HG03460 (cell line): ENCODE measurements around the gene EPB41L4A.
"Not testable (repeated sequence)": the region's sequence is repeated elsewhere in the genome, so short reads cannot be mapped to it uniquely, and the experiment has no call there.

Experiments used
- ATAC-seq: cut with Tn5 transposase; IDR thresholded peaks from one replicate; pipeline ENCODE4 v1.9.1; 2021; ENCODE audit not compliant: unreplicated experiment

Gene EPB41L4A

GRCh38 chr5:112263469-112263868, 155.6 kb downstream of the EPB41L4A start:
- ATAC-seq: no peak

GRCh38 chr5:112258571-112258970, 160.5 kb downstream of the EPB41L4A start:
- no peak for ATAC-seq

- ATAC-seq: no peak
Observed at GRCh38 chr5:112257976-112258375, 161.1 kb downstream of the EPB41L4A start.

GRCh38 chr5:112257005-112257404, 162.1 kb downstream of the EPB41L4A start:
- ATAC-seq: no peak

GRCh38 chr5:112254303-112254702, 164.8 kb downstream of the EPB41L4A start:
- ATAC-seq: no peak

- no peak for ATAC-seq
Observed at GRCh38 chr5:112253478-112254250, 165.4 kb downstream of the EPB41L4A start.

- no peak for ATAC-seq
Observed at GRCh38 chr5:112250551-112250950, 168.5 kb downstream of the EPB41L4A start.

DNA sequence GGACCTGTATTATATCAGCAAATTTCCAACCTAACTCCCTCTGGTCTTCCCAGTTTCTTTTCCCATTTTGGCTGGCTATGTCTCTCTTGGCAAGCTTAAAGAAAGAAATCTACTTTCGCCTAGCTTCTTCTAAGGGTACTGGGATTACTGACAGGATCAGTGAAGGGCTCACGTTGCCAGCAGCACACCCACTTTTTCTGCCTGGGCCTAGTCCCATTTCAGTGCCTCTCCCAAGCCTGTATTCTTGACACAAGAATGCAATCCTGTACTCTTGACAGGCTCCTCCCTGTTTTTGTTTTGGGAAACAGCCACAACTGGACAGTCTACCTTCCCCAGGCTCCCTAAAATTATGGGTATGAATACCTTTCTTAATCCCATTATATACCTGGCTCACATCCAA, 170.5 kb downstream of the EPB41L4A start:
- ATAC-seq: no peak

- ATAC-seq: no peak
Observed at GRCh38 chr5:112247960-112248359, 171.1 kb downstream of the EPB41L4A start.

DNA sequence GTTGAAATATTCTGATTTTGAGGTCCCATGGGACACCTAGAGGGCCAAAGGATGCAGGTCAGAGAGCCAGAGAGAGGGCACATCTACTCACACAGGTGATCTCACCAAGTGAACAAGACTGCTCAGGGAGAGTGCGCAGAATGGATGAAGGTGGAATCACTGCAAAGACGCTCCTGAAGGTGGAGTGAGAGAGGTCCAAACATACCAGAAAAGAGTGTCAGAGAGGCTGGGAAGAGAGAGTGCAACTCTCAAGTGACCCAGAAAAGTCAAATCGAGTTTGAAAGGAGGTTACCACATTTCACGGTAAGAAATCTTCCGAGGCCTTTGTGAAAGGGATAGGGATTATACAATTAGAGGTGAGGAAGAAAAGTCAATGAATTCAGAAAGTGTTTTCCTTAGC, 173.4 kb downstream of the EPB41L4A start:
- no peak for ATAC-seq

GRCh38 chr5:112239996-112240395, 179.1 kb downstream of the EPB41L4A start:
- ATAC-seq: no peak

- ATAC-seq: no peak
Observed at GRCh38 chr5:112238473-112238872, 180.6 kb downstream of the EPB41L4A start.

DNA sequence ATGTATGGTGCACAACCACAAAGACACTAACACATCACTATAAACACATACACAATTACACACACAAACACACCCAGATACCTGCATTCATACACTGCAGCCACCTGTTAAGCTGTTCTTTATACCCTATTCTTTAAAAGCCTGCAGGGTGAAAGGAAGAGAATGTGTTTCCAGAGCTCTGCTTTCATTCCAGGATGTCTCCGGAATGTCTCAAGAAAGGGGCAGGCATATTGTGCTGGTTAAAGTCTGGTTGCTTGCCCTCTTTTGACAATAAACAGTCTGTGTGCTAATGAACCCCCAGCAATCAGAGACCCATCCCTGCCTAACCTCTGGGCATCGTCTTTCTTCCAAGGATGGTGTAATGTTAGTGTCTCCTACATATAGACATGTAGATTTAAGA, 181.6 kb downstream of the EPB41L4A start:
- ATAC-seq: no peak

- no peak for ATAC-seq
Observed at GRCh38 chr5:112234000-112234399, 185.1 kb downstream of the EPB41L4A start.

- ATAC-seq: no peak
Observed at GRCh38 chr5:112232667-112233066, 186.4 kb downstream of the EPB41L4A start.

DNA sequence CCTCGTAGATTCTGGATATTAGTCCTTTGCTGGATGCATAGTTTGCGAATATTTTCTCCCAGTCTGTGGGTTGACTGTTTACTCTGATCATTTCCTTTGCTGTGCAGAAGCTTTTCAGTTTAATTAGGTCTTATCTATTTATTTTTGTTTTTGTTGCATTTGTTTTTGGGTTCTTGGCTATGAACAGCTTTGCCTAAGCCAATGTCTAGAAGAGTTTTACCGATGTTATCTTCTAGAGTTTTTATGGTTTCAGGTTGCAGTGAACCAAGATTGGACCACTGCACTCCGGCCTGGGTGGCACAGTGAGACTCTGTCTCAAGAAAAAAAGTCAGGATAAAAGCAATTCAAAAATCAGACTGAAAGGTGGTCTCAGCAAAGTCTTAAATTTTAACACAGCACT, 188.5 kb downstream of the EPB41L4A start:
- ATAC-seq: no peak

GRCh38 chr5:112228667-112229066, 190.4 kb downstream of the EPB41L4A start:
- no peak for ATAC-seq

DNA sequence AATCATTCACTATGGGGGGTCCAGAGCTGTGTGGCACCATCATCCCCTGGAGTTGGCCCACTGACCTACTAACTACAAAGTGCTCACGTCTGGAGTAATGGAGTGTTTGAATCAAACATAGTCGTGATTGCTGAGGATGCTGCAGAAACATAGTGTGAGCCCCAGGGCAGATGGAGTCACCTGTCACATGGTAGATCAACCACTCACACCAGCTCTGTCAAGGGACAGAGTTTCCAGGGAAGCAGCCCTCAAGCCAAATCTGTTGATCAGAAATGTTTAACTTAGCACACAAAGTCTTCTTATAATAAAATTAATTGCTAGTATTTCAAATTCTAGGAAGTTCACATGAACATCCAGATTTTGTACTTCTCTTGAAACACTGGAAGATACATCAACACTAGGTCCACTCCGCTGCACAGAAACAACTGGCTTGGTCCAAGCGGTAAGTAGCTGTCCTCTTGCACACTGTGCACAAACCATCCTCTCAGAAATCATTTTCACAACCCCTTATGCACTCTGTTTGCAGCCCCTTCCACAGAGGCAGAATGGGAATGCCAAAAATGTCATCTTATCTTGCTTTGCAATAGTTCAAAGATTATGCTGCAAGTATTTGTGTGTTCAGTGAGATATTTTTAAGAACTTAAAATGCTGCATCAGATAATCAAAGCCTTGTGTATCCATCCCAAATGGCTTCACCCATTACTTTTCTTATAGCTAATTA, 191.0 kb downstream of the EPB41L4A start:
- ATAC-seq: no peak

DNA sequence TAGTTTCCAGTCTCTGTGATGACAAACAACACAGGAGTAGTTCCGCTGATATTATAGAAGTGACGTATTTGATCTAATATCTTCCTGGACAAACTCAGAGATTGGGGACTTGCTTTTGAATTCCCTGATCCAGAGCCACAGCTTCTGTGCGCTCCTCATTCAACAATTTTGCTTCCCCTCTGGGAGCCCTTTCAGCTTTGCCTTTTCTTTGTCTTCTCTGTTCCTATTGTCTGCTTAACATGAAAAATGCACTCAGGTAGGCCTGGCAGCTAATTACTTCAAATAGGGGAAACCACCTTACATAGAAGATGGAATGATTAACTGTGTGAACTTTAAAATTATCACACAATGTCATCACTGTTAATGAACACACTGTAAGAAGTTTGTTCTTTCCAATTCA, 192.9 kb downstream of the EPB41L4A start:
- no peak for ATAC-seq

GRCh38 chr5:112222997-112223396, 196.1 kb downstream of the EPB41L4A start:
- ATAC-seq: not testable (repeated sequence)

DNA sequence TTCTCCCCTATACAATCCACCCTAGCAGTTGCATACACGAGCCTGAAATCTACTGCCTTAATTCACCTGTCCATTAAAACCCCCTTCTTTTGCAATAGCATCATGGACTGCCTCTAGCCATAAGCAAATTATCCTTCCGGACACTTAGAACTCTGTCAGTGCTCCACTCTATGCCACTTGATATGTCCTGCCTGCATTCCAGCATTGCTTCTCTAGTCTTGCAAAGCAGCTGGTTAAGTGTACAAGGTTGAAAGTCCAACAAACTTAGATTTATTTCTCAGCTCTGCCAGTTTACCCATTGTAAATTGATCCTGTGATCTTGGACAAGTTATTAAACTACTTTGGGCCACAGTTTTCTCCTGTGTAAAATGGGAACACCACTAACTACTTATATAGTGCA, 197.9 kb downstream of the EPB41L4A start:
- ATAC-seq: no peak

- no peak for ATAC-seq
Observed at GRCh38 chr5:112219000-112219399, 200.1 kb downstream of the EPB41L4A start.
